IMR-90 (cell line): ENCODE measurements around the gene ADORA2A. TPM values are rescaled to one million over a fixed set of nuclear protein-coding genes. Genes with fewer than 3 reads are reported as not detected.

Source experiments
- ATAC-seq: fragments of 200-7000 bp; cut with Tn5 transposase; 2 replicates; pipeline ENCODE4 v1.9.1; 2020; ENCODE audit warnings: low read depth, mild to moderate bottlenecking, moderate library complexity
- BruUV-seq: library from RNA; stranded (reverse); fragments of 400-500 nt; replicated peaks from 2 replicates; lab custom pipeline; 2021; lab: Mats Ljungman, UMichigan
- CTCF ChIA-PET: fragments of 300-600 bp; formaldehyde crosslinking; extraction: SDS; loops from one replicate; lab custom pipeline; 2021; ENCODE audit warnings: antibody characterized with exemption; lab: Yijun Ruan, JAX
- POLR2A ChIA-PET: fragments of 300-600 bp; sonication (Branson Sonifier 250); formaldehyde crosslinking; loops from one replicate; lab custom pipeline; 2022; ENCODE audit warnings: antibody characterized with exemption; ENCODE audit not compliant: unreplicated experiment; lab: Charles Lee
- DNase-seq: peaks from one replicate; pipeline ENCODE4 v3.0.0; 2013
- H2AFZ ChIP-seq: replicated peaks from 2 replicates; pipeline ENCODE3; 2013; ENCODE audit warnings: low read length, mild to moderate bottlenecking; ENCODE audit not compliant: poor library complexity
- H2AK5ac ChIP-seq: 2 replicates; pipeline ENCODE4 v1.6.1; 2013; ENCODE audit warnings: low read depth, low read length, inconsistent platforms
- H2AK9ac ChIP-seq: replicated peaks from 2 replicates; pipeline ENCODE3; 2013; ENCODE audit warnings: mild to moderate bottlenecking, low read depth, low read length, moderate library complexity; ENCODE audit not compliant: poor library complexity
- H2BK120ac ChIP-seq: 2 replicates; pipeline ENCODE4 v1.6.1; 2013; ENCODE audit warnings: low read depth, low read length, inconsistent platforms
- H2BK15ac ChIP-seq: 3 replicates; pipeline ENCODE4 v1.6.1; 2013; ENCODE audit warnings: low read depth, low read length, inconsistent platforms
- H2BK20ac ChIP-seq: 2 replicates; pipeline ENCODE4 v1.6.1; 2013; ENCODE audit warnings: low read depth, mild to moderate bottlenecking, inconsistent platforms, low read length, moderate library complexity
- H2BK5ac ChIP-seq: 2 replicates; pipeline ENCODE4 v1.6.1; 2013; ENCODE audit warnings: mild to moderate bottlenecking, low read depth, low read length, inconsistent platforms; ENCODE audit not compliant: poor library complexity, severe bottlenecking
- H3K14ac ChIP-seq: replicated peaks from 2 replicates; pipeline ENCODE4 v1.6.1; 2013; ENCODE audit warnings: low read depth, low read length, inconsistent platforms
- H3K18ac ChIP-seq: 2 replicates; pipeline ENCODE4 v1.6.1; 2013; ENCODE audit warnings: low read depth, low read length, control low read depth
- H3K23ac ChIP-seq: 2 replicates; pipeline ENCODE4 v1.6.1; 2013; ENCODE audit warnings: low read depth, low read length, inconsistent platforms
- H3K27ac ChIP-seq: 2 replicates; pipeline ENCODE4 v1.5.1; 2013; ENCODE audit warnings: mild to moderate bottlenecking, control low read depth, low read length; ENCODE audit not compliant: insufficient read depth
- H3K27me3 ChIP-seq: 2 replicates; pipeline ENCODE4 v1.6.1; 2013; ENCODE audit warnings: low read length; ENCODE audit not compliant: control insufficient read depth, insufficient read depth
- H3K36me3 ChIP-seq: 2 replicates; pipeline ENCODE4 v1.6.1; 2013; ENCODE audit warnings: low read length, mixed read lengths; ENCODE audit not compliant: control insufficient read depth, insufficient read depth
- H3K4ac ChIP-seq: 2 replicates; pipeline ENCODE4 v1.6.1; 2013; ENCODE audit warnings: low read depth, low read length, inconsistent platforms
- H3K4me1 ChIP-seq: 2 replicates; pipeline ENCODE4 v1.6.1; 2013; ENCODE audit warnings: low read length, mixed read lengths; ENCODE audit not compliant: control insufficient read depth, insufficient read depth
- H3K4me2 ChIP-seq: 2 replicates; pipeline ENCODE4 v1.6.1; 2013; ENCODE audit warnings: low read depth, mild to moderate bottlenecking, control low read depth, low read length, moderate library complexity
- H3K4me3 ChIP-seq: 2 replicates; pipeline ENCODE4 v1.5.1; 2013; ENCODE audit warnings: low read depth, mild to moderate bottlenecking, control low read depth, low read length, moderate library complexity; ENCODE audit not compliant: insufficient read depth
- H3K56ac ChIP-seq: 2 replicates; pipeline ENCODE4 v1.6.1; 2013; ENCODE audit warnings: low read length, inconsistent platforms; ENCODE audit not compliant: insufficient read depth; ENCODE audit errors: extremely low read depth
- H3K79me1 ChIP-seq, 2 experiments: 2 replicates each; pipeline ENCODE4 v1.6.1; 2013; ENCODE audit warnings: low read length in 2 of 2, inconsistent platforms in 1 of 2, low read depth in 1 of 2
- H3K9ac ChIP-seq: 2 replicates; pipeline ENCODE4 v1.6.1; 2013; ENCODE audit warnings: low read depth, low read length, control low read depth
- H3K9me1 ChIP-seq: 2 replicates; pipeline ENCODE4 v1.6.1; 2013; ENCODE audit warnings: low read length, inconsistent platforms; ENCODE audit not compliant: insufficient read depth
- H3K9me3 ChIP-seq: 2 replicates; pipeline ENCODE4 v1.6.1; 2013; ENCODE audit warnings: low read length; ENCODE audit not compliant: control insufficient read depth, insufficient read depth
- H4K20me1 ChIP-seq: 2 replicates; pipeline ENCODE4 v1.6.1; 2013; ENCODE audit warnings: low read length, inconsistent platforms; ENCODE audit not compliant: insufficient read depth
- H4K5ac ChIP-seq: 2 replicates; pipeline ENCODE4 v1.6.1; 2013; ENCODE audit warnings: mild to moderate bottlenecking, low read depth, low read length, control low read depth
- H4K8ac ChIP-seq, 2 experiments: 2 replicates each; pipeline ENCODE4 v1.6.1; 2013; ENCODE audit warnings: low read depth in 2 of 2, low read length in 2 of 2, control low read depth in 1 of 2, inconsistent platforms in 1 of 2
- H4K91ac ChIP-seq: 2 replicates; pipeline ENCODE4 v1.6.1; 2013; ENCODE audit warnings: low read depth, low read length, inconsistent platforms; ENCODE audit not compliant: insufficient read depth
- MAFK ChIP-seq: IDR thresholded peaks from 2 replicates; pipeline ENCODE4 v1.6.1; 2012; ENCODE audit warnings: low read depth, low read length, improper control_type of control experiment
- whole genome bisulfite sequencing, 2 experiments: methylation state at CpG; one replicate each; pipeline versions ENCODE4 v1.1.5 to v1.1.7; 2013; ENCODE audit warnings: missing lambda C conversion rate in 2 of 2; ENCODE audit not compliant: insufficient read length in 1 of 2; ENCODE audit errors: extremely low coverage in 2 of 2; 5-methylcytosine and 5-hydroxymethylcytosine counted together
- dilution Hi-C: fragments of 300-500 bp; cut with HindIII; formaldehyde crosslinking; loops from one replicate; pipeline ENCODE4 v1.14.3; 2018; ENCODE audit warnings: low sequenced_read_pairs; ENCODE audit not compliant: unreplicated experiment
- in situ Hi-C: fragments of 300-500 bp; cut with MboI; formaldehyde crosslinking; loops from 3 replicates; pipeline ENCODE4 v1.14.3; 2019; ENCODE audit warnings: low sequenced_read_pairs, inconsistent platforms, mixed read lengths
- intact Hi-C: fragments of 100-400 bp; cut with micrococcal nuclease; formaldehyde crosslinking; loops from 2 replicates; pipeline ENCODE4 v1.10.0; 2022
- polyA plus RNA-seq, 3 experiments: library from polyadenylated mRNA; depleted of rRNA; stranded (reverse); fragments of >200 nt; gene quantifications; 2 replicates each; pipeline ENCODE4 v1.2.3, GENCODE V29; 2012; ENCODE audit warnings: low replicate concordance in 1 of 3
- total RNA-seq: library from RNA; depleted of rRNA; stranded (reverse); fragments of >200 nt; gene quantifications from 2 replicates; pipeline ENCODE4 v1.2.3, GENCODE V29; 2012
- TF ChIP-seq, protein P1 (sequence below): conservative IDR thresholded peaks from 2 replicates; pipeline ENCODE4 v1.5.1; 2012; ENCODE audit warnings: mild to moderate bottlenecking, low read depth, low read length, improper control_type of control experiment

ADORA2A gene
- total and polyA plus RNA-seq, 2 of the 4 experiments (the other 2 are of a cell fraction): 0.36 to 1.1 TPM

- Histone ChIP-seq H3K56ac (no peak overlapping the region), H3K4ac (no peak overlapping the region), H2AK5ac (no peak overlapping the region), H2BK120ac (no peak overlapping the region), H3K79me1 (no peaks in the 10 kb centered on the region), H4K8ac (no peak overlapping the region), H3K9me1 (peaks cover 2% of the 10 kb centered on the region), H3K4me3 (no peak overlapping the region), H4K20me1 (no peaks in the 10 kb centered on the region), H2BK5ac (no peak overlapping the region), H2BK20ac (no peak overlapping the region), H2AFZ (no peak overlapping the region), H3K23ac (no peak overlapping the region), H4K91ac (no peak overlapping the region), H3K27me3 (no peaks in the 10 kb centered on the region), H3K4me1 (peaks cover 8% of the 10 kb centered on the region), H3K4me2 (no peak overlapping the region), H3K9ac (no peak overlapping the region), H4K5ac (no peak overlapping the region), H2BK15ac (no peak overlapping the region), H2AK9ac (no peak overlapping the region), H3K36me3 (no peaks in the 10 kb centered on the region), H3K9me3 (no peaks in the 10 kb centered on the region), H3K27ac (no peak overlapping the region), H3K14ac (no peak overlapping the region), H3K18ac (no peak overlapping the region)
- in situ Hi-C loops: no loop called here
- no TSS peak for BruUV-seq
- ATAC-seq (peak; percentile 41), DNase-seq (no peak)
- TF ChIP-seq, protein P1, sequence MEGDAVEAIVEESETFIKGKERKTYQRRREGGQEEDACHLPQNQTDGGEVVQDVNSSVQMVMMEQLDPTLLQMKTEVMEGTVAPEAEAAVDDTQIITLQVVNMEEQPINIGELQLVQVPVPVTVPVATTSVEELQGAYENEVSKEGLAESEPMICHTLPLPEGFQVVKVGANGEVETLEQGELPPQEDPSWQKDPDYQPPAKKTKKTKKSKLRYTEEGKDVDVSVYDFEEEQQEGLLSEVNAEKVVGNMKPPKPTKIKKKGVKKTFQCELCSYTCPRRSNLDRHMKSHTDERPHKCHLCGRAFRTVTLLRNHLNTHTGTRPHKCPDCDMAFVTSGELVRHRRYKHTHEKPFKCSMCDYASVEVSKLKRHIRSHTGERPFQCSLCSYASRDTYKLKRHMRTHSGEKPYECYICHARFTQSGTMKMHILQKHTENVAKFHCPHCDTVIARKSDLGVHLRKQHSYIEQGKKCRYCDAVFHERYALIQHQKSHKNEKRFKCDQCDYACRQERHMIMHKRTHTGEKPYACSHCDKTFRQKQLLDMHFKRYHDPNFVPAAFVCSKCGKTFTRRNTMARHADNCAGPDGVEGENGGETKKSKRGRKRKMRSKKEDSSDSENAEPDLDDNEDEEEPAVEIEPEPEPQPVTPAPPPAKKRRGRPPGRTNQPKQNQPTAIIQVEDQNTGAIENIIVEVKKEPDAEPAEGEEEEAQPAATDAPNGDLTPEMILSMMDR: peak; percentile 20; the same call in 1 of the 2 replicates
- TF ChIP-seq MAFK: no peak
- dilution Hi-C loops: no loop called here
- ChIA-PET CTCF (no interaction called here), POLR2A (no interaction called here)
- 80% methylated on average over 1 of the region's 5 CpGs; no CpG with 5 or more reads in 1 of the 2 experiments for WGBS, 2 experiments
- intact Hi-C loops: no loop called here
Observed at GRCh38 chr22:24437741-24438328, 10.4 kb downstream of the ADORA2A start.
